ENCODE results near the gene PEX14. TPM values are rescaled to one million over a fixed set of nuclear protein-coding genes. Genes with fewer than 3 reads are reported as not detected.
A peak's percentile ranks its signal among the peaks of the same experiment; 100 is the strongest.

The PEX14 gene
- total and polyA plus RNA-seq, 9 of the 15 experiments (the other 6 are each of a cell fraction or from before 2014, with no cell fraction given): 2.6 to 45.7 (median 22.7) TPM

GRCh38 chr1:10648689-10649516 lies 174.2 kb downstream of the PEX14 start (continued):
- TF ChIP-seq, protein P1, sequence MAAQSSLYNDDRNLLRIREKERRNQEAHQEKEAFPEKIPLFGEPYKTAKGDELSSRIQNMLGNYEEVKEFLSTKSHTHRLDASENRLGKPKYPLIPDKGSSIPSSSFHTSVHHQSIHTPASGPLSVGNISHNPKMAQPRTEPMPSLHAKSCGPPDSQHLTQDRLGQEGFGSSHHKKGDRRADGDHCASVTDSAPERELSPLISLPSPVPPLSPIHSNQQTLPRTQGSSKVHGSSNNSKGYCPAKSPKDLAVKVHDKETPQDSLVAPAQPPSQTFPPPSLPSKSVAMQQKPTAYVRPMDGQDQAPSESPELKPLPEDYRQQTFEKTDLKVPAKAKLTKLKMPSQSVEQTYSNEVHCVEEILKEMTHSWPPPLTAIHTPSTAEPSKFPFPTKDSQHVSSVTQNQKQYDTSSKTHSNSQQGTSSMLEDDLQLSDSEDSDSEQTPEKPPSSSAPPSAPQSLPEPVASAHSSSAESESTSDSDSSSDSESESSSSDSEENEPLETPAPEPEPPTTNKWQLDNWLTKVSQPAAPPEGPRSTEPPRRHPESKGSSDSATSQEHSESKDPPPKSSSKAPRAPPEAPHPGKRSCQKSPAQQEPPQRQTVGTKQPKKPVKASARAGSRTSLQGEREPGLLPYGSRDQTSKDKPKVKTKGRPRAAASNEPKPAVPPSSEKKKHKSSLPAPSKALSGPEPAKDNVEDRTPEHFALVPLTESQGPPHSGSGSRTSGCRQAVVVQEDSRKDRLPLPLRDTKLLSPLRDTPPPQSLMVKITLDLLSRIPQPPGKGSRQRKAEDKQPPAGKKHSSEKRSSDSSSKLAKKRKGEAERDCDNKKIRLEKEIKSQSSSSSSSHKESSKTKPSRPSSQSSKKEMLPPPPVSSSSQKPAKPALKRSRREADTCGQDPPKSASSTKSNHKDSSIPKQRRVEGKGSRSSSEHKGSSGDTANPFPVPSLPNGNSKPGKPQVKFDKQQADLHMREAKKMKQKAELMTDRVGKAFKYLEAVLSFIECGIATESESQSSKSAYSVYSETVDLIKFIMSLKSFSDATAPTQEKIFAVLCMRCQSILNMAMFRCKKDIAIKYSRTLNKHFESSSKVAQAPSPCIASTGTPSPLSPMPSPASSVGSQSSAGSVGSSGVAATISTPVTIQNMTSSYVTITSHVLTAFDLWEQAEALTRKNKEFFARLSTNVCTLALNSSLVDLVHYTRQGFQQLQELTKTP (IDR thresholded peaks at IDR 0.05; ENCODE audit: low read depth in 1 of 2, partially characterized antibody in 2 of 2): peak in 1 of 2 experiments; percentile 66
- peak; percentile 98 for TF ChIP-seq EHMT2 (IDR thresholded peaks at IDR 0.05)
- TF ChIP-seq TEAD2 (tag; IDR thresholded peaks at IDR 0.05): peak; percentile 59; the same call in 1 of the 2 replicates
- TF ChIP-seq HNRNPLL (IDR thresholded peaks at IDR 0.05; ENCODE audit: low read depth, low read length, poor library complexity, severe bottlenecking): peak; percentile 44
- TF ChIP-seq, protein P2, sequence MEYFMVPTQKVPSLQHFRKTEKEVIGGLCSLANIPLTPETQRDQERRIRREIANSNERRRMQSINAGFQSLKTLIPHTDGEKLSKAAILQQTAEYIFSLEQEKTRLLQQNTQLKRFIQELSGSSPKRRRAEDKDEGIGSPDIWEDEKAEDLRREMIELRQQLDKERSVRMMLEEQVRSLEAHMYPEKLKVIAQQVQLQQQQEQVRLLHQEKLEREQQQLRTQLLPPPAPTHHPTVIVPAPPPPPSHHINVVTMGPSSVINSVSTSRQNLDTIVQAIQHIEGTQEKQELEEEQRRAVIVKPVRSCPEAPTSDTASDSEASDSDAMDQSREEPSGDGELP (CRISPR knock-in tag; IDR thresholded peaks at IDR 0.05; ENCODE audit: borderline replicate concordance): peak; percentile 18; the same call in 1 of the 2 replicates
- TF ChIP-seq PRMT5 (CRISPR knock-in tag; IDR thresholded peaks at IDR 0.05): peak; percentile 77; the same call in 1 of the 2 replicates
- peak in 1 of 2 experiments; percentile 93; a peak in 2 of 4 replicates for TF ChIP-seq TEAD1 (CRISPR knock-in tag; IDR thresholded peaks at IDR 0.05)
- TF ChIP-seq REST (IDR thresholded peaks at IDR 0.05; ENCODE audit: borderline replicate concordance): peak; percentile 99
- peak; percentile 96 for TF ChIP-seq REST (CRISPR knock-in tag; IDR thresholded peaks at IDR 0.05; ENCODE audit: low read depth)
- TF ChIP-seq CXXC5 (CRISPR knock-in tag; IDR thresholded peaks at IDR 0.05): peak; percentile 47
- no peak for TF ChIP-seq MECOM (CRISPR knock-in tag; IDR thresholded peaks at IDR 0.05)
- TF ChIP-seq EZH2 (IDR thresholded peaks at IDR 0.05; ENCODE audit: borderline replicate concordance, low read depth, low read length): no peak
- TF ChIP-seq SMARCC2 (IDR thresholded peaks at IDR 0.05; ENCODE audit: low read depth): no peak
- no peak for TF ChIP-seq HLTF (IDR thresholded peaks at IDR 0.05)
